GM10248 (cell line): ENCODE data around the gene WDR13.

Source experiments
- CTCF ChIA-PET: fragments of 300-600 bp; sonication (Branson Sonifier 250); formaldehyde crosslinking; extraction: SDS; loops from one replicate; lab custom pipeline; 2021; ENCODE audit warnings: antibody characterized with exemption; lab: Yijun Ruan, JAX
- POLR2A ChIA-PET: fragments of 350-650 bp; sonication (Branson Sonifier 250); formaldehyde crosslinking; extraction: SDS; loops from one replicate; lab custom pipeline; 2020; ENCODE audit warnings: antibody characterized with exemption; lab: Yijun Ruan, JAX
- DNase-seq: peaks from one replicate; pipeline ENCODE4 v3.0.0; 2012; ENCODE audit errors: extremely low spot score
- CTCF ChIP-seq: IDR thresholded peaks from 2 replicates; pipeline ENCODE4 v1.5.1; 2012; ENCODE audit warnings: mild to moderate bottlenecking, low read depth; ENCODE audit errors: extremely low read depth, missing control alignments, control extremely low read depth

The WDR13 gene

GRCh38 chrX:48617542-48618340 lies 20.4 kb downstream of the WDR13 start:
- CTCF ChIA-PET = interaction anchor here (1.2 kb wide), 1 partner anchor 13 kb away, joined by 3 read pairs; no protein-coding TSS in a partner anchor
- POLR2A ChIA-PET = no interaction called here
- DNase-seq = no peak
- no peak for TF ChIP-seq CTCF

GRCh38 chrX:48626401-48627298 lies 29.4 kb downstream of the WDR13 start:
- ChIA-PET CTCF (no interaction called here), POLR2A (no interaction called here)
- DNase-seq = no peak
- no peak for TF ChIP-seq CTCF

GRCh38 chrX:48631376-48632090 lies 34.2 kb downstream of the WDR13 start:
- DNase-seq = peak; percentile 77
- peak; percentile 37 for TF ChIP-seq CTCF
- ChIA-PET CTCF (interaction anchor here (0.6 to 2.2 kb wide), 6 partner anchors 14 to 1287 kb away, joined by 3 to 8 read pairs (median 3); no protein-coding TSS in a partner anchor), POLR2A (no interaction called here)

- DNase-seq = no peak
- ChIA-PET POLR2A (no interaction called here), CTCF (interaction anchor here (1.3 to 2.2 kb wide), 2 partner anchors 13 to 19 kb away, joined by 5 to 8 read pairs; no protein-coding TSS in a partner anchor)
- no peak for TF ChIP-seq CTCF
Observed at GRCh38 chrX:48632207-48632606, 34.9 kb downstream of the WDR13 start.

GRCh38 chrX:48636301-48636700 lies 39.0 kb downstream of the WDR13 start:
- no peak for TF ChIP-seq CTCF
- POLR2A ChIA-PET = no interaction called here
- DNase-seq = no peak
- CTCF ChIA-PET = no interaction called here

GRCh38 chrX:48636776-48637175 lies 39.5 kb downstream of the WDR13 start:
- POLR2A ChIA-PET = no interaction called here

More at GRCh38 chrX:48636776-48637175, 39.5 kb downstream of the WDR13 start:
- no peak for TF ChIP-seq CTCF
- CTCF ChIA-PET = no interaction called here
- no peak for DNase-seq
